Embryonic facial prominence (tissue), 1 donor: Measurements from ENCODE around the gene PCDHGA7.
"Not testable (repeated sequence)": the region's sequence is repeated elsewhere in the genome, so short reads cannot be mapped to it uniquely, and the experiment has no call there.

Experiments
- DNase-seq: peaks from one replicate; pipeline ENCODE4 v3.0.0-alpha.2; 2016; ENCODE audit errors: extremely low spot score

PCDHGA7 gene

GRCh38 chr5:141382469-141383294, at the start of gene PCDHGA7:
Gene PCDHGA7 (plus strand): TSS chr5:141382742. CDS start chr5:141382900, 158 bp downstream.
- no peak for DNase-seq

DNA sequence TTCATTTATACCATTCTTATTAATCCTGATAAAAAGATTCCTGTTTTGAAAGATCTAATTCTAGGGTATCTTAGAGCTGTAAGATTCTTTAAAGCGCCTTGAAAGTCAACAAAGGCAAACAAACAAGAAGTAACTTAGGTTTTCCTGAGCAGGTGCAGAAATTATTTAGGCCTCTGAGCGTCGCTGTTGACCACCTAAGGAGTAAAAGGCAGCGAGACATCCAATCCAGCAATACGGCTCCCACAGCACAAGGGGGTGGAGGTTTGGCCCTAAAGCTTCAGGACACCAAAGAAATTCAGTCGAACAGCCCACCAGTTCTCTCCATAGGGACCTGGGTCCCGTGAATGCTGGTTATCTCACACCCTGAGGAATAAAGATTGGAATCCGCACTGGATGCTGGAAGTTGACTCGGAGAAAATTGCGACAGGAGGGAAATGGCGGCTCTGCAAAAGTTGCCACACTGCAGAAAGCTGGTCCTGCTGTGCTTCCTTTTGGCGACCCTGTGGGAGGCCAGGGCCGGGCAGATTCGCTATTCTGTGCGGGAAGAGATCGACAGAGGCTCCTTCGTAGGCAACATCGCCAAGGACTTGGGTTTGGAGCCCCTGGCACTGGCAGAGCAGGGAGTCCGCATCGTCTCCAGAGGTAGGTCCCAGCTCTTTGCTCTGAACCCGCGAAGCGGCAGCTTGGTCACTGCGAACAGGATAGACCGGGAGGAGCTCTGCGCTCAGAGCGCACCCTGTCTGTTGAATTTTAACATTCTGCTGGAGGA, 43.8 kb upstream of the PCDHGA7 start, which contains the start of gene PCDHGA2:
PCDHGA2 (plus strand) TSS at position 223 of the 769 bp plus-strand sequence.
- DNase-seq: no peak

DNA sequence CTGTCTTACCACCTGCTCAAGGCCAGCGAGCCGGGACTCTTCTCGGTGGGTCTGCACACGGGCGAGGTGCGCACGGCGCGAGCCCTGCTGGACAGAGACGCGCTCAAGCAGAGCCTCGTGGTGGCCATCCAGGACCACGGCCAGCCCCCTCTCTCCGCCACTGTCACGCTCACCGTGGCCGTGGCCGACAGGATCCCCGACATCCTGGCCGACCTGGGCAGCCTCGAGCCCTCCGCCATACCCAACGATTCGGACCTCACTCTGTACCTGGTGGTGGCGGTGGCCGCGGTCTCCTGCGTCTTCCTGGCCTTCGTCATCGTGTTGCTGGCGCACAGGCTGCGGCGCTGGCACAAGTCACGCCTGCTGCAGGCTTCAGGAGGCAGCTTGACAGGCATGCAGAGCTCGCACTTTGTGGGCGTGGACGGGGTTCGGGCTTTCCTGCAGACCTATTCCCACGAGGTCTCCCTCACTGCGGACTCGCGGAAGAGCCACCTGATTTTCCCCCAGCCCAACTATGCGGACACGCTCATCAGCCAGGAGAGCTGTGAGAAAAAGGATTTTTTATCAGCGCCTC, 41.7 kb upstream of the PCDHGA7 start:
- not testable (repeated sequence) for DNase-seq

DNA sequence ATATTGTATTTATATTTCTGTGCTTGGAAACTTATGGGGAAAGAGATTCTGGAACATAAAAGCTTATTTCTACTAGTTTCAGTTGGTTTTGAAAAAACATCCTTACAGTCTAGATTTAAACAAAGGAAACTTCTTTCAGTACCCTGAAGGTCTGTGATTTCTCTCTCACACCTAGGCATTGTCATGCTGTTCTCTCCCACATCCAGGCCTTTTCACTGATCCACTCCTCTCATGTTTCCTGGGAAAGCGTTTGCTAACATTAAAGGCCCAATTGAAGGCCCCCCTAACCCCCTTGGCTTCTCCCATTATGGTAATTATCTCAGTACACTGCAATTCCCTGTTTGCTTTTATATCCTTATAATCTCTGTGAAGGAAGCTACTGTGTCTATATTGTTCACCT, 39.8 kb upstream of the PCDHGA7 start:
- no peak for DNase-seq

GRCh38 chr5:141343242-141343952, 39.1 kb upstream of the PCDHGA7 start, which contains the start of gene PCDHGA3:
Gene PCDHGA3 (plus strand): TSS chr5:141343829. CDS start chr5:141344034, 205 bp downstream.
- no peak for DNase-seq

DNA sequence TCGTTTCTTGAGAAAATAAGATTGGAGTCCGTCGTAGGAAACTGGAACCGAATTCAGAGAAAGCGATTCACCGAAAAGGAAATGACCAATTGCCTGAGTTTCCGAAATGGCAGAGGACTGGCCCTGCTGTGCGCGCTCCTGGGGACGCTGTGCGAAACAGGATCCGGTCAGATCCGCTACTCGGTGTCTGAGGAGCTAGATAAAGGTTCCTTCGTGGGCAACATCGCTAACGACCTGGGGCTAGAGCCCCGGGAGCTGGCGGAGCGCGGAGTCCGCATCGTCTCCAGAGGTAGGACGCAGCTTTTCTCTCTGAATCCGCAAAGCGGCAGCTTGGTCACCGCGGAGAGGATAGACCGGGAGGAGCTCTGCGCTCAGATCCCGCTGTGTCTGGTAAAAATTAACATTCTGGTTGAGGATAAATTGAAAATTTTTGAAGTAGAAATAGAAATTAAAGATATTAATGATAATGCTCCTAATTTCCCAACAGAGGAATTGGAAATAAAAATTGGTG, 38.5 kb upstream of the PCDHGA7 start:
- DNase-seq: no peak

DNA sequence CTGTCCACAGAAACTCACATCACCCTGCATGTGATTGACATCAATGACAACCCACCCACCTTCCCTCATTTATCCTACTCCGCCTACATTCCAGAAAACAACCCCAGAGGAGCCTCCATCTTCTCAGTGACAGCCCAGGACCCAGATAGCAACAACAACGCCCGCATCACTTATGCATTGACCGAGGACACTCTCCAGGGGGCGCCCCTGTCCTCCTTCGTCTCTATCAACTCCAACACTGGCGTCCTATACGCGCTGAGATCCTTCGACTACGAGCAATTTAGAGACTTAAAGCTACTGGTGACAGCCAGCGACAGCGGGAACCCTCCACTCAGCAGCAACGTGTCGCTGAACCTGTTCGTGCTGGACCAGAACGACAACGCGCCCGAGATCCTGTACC, 37.2 kb upstream of the PCDHGA7 start:
- DNase-seq: no peak

DNA sequence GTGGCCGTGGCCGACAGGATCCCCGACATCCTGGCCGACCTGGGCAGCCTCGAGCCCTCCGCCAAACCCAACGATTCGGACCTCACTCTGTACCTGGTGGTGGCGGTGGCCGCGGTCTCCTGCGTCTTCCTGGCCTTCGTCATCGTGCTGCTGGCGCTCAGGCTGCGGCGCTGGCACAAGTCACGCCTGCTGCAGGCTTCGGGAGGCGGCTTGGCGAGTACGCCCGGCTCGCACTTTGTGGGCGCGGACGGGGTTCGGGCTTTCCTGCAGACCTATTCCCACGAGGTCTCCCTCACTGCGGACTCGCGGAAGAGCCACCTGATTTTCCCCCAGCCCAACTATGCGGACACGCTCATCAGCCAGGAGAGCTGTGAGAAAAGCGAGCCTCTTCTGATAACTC, 36.5 kb upstream of the PCDHGA7 start:
- DNase-seq: not testable (repeated sequence)

DNA sequence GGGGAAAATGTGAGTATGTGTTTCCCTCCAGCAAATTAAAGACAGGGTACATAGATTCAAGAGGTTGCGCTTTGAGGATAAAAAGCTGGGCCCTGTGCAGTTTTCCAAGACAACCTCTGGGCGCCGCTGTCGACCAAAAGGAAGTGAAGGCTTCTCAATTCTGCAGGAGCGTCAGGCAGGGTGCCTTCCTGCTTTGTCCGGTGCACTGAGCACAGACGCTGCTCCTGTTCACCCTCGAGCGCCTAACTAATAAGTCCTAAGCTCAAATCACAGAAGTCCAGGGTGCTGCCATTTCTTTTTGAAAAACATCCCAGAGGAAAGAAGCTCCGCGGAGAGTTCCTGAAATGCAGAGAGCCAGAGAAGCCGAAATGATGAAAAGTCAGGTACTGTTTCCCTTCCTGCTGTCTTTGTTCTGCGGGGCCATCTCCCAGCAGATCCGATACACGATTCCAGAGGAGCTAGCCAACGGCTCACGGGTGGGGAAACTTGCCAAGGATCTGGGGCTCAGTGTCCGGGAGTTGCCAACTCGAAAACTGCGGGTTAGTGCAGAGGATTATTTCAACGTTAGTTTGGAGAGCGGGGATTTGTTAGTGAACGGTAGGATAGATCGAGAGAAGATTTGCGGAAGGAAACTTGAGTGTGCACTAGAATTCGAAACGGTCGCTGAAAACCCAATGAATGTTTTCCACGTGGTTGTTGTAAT, 32.5 kb upstream of the PCDHGA7 start, which contains the start of gene PCDHGB1:
PCDHGB1 (plus strand) TSS at position 183 of the 703 bp plus-strand sequence; CDS start at position 345, 162 bp downstream.
- DNase-seq: no peak

DNA sequence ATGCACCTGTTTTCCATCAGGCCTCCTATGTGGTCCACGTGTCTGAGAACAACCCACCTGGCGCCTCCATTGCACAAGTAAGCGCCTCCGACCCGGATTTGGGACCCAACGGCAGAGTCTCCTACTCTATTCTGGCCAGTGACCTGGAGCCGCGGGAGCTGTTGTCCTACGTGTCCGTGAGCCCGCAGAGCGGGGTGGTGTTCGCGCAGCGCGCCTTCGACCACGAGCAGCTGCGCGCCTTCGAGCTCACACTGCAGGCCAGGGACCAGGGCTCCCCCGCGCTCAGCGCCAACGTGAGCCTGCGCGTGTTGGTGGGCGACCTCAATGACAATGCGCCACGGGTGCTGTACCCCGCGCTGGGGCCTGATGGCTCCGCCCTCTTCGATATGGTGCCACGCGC, 31.0 kb upstream of the PCDHGA7 start:
- no peak for DNase-seq

- DNase-seq: no peak
These were observed 27.6 kb upstream of the PCDHGA7 start, which contains the start of gene PCDHGA4 for GRCh38 chr5:141354900-141355469. Gene PCDHGA4 (plus strand): TSS chr5:141355021. CDS start chr5:141355108, 87 bp downstream.

- DNase-seq: no peak
These were observed 26.9 kb upstream of the PCDHGA7 start for GRCh38 chr5:141355641-141356040.

GRCh38 chr5:141356133-141356532, 26.4 kb upstream of the PCDHGA7 start:
- DNase-seq: no peak

DNA sequence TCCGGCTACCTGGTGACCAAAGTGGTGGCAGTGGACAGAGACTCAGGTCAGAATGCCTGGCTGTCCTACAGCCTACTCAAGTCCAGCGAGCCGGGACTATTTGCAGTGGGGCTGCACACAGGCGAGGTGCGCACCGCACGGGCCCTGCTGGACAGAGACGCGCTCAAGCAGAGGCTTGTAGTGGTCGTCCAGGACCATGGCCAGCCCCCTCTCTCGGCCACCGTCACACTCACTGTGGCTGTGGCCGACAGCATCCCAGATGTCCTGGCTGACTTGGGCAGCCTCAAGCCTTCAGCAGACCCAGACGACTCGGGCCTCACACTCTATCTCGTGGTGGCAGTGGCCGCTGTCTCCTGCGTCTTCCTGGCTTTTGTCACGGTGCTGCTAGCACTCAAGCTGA, 25.6 kb upstream of the PCDHGA7 start:
- DNase-seq: no peak

GRCh38 chr5:141359790-141360426, 22.6 kb upstream of the PCDHGA7 start, which contains the start of gene PCDHGB2:
Gene PCDHGB2 (plus strand): TSS chr5:141359994. CDS start chr5:141360136, 142 bp downstream.
- no peak for DNase-seq

GRCh38 chr5:141360685-141361084, 21.9 kb upstream of the PCDHGA7 start:
- no peak for DNase-seq

GRCh38 chr5:141362719-141363118, 19.8 kb upstream of the PCDHGA7 start:
- no peak for DNase-seq

DNA sequence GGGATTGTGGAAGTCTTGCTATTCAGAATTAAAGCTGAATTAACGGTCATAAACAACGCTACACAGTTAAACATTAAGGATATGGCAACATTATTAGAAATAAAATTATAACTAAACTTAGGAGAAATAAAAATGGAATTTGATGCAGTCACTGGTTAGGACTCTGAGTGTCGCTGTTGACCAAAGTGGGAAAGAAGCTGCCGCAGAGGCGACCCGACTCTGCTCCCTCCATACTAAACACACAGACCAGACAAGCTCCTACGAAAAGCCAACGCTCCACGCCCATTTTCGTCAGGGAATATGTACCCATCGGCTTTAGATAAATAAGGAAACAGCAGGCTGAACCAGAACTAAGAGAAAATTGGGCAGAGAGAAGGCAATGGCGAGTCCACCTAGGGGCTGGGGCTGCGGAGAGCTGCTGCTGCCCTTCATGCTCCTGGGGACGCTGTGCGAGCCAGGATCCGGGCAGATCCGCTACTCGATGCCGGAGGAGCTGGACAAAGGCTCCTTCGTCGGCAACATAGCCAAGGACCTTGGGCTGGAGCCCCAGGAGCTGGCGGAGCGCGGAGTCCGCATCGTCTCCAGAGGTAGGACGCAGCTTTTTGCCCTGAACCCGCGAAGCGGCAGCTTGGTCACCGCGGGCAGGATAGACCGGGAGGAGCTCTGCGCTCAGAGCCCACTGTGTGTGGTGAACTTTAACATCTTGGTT, 18.4 kb upstream of the PCDHGA7 start, which contains the start of gene PCDHGA5:
PCDHGA5 (plus strand) TSS at position 211 of the 709 bp plus-strand sequence; CDS start at position 380, 169 bp downstream.
- DNase-seq: no peak
